ENCODE results near the gene SPRED3.

DNA sequence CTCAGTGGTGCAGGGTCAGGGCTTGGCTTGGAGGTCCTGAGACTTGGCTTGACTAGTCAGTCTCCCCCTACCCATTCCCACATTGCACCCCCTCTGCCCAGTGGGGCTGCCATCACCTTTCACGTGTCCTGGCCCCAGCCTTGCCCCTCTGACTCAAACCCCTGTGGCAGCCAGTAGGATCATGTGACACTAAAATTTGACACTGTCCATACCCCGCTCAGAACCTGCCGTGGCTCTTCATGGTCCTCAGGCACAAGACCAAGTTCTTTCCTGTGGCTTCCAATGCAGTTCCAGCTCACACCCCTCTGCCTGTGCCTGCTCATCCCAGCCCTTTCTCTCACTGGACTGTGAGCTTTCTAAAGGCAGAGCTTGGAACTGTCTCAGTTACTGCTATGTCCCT lies 11.9 kb upstream of the SPRED3 start:
- no peak for TF ChIP-seq POLR2AphosphoS5 (IDR thresholded peaks at IDR 0.05; ENCODE audit: low read depth, low read length)
- TF ChIP-seq, protein P1, sequence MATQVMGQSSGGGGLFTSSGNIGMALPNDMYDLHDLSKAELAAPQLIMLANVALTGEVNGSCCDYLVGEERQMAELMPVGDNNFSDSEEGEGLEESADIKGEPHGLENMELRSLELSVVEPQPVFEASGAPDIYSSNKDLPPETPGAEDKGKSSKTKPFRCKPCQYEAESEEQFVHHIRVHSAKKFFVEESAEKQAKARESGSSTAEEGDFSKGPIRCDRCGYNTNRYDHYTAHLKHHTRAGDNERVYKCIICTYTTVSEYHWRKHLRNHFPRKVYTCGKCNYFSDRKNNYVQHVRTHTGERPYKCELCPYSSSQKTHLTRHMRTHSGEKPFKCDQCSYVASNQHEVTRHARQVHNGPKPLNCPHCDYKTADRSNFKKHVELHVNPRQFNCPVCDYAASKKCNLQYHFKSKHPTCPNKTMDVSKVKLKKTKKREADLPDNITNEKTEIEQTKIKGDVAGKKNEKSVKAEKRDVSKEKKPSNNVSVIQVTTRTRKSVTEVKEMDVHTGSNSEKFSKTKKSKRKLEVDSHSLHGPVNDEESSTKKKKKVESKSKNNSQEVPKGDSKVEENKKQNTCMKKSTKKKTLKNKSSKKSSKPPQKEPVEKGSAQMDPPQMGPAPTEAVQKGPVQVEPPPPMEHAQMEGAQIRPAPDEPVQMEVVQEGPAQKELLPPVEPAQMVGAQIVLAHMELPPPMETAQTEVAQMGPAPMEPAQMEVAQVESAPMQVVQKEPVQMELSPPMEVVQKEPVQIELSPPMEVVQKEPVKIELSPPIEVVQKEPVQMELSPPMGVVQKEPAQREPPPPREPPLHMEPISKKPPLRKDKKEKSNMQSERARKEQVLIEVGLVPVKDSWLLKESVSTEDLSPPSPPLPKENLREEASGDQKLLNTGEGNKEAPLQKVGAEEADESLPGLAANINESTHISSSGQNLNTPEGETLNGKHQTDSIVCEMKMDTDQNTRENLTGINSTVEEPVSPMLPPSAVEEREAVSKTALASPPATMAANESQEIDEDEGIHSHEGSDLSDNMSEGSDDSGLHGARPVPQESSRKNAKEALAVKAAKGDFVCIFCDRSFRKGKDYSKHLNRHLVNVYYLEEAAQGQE (IDR thresholded peaks at IDR 0.05; ENCODE audit: insufficient read depth in 1 of 2, low read depth in 2 of 2, low read length in 2 of 2): no peak
